ENCODE data around the gene KCNN3.

- TF ChIP-seq CTCF (IDR thresholded peaks at IDR 0.05) (no peak), ZFX (IDR thresholded peaks at IDR 0.05; ENCODE audit: borderline replicate concordance) (no peak)
Measured at GRCh38 chr1:154832384-154832783, 37.7 kb downstream of the KCNN3 start.
